Measurements from ENCODE around the gene GPR85. TPM values are rescaled to one million over a fixed set of nuclear protein-coding genes. Genes with fewer than 3 reads are reported as not detected.

GPR85 gene
- total RNA-seq, 1 donor from 2014 or later = not detected

DNA sequence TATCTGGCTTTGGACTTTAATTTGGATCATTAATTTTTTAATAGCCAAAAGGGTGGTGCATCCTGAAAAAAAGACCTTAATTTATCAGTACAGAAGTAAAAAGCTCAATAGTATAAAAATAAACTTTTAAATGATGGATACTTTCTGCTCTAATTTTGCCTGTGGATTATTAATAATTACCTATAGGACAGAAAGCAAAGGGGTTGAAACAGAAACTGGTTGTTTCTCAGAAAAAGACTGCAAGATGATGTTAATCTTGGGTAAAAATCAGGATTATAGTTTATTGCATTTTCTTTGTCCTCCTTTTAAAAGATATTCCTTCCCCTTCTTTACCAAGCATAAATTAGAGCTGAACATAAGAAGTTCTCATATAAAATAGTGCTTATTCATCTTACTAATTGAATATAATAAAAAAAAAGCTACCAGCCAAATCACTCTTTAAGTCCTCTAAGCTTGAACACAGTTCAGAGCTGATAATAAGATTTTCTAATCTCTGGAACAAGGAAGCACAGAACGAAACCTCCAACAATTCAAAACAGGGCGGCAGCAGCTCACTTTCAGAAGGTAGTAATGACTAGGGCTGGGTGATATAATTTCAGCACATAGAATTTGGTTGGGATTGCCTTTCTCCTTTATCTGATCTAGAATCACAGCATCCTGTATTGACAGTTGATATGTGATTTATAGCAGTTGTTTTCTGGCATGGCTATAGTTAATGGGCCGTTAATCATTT lies 8.1 kb upstream of the GPR85 start:
- H3K27me3 Mint-ChIP-seq = peaks cover 10% of the 10 kb centered on the region
- DNase-seq = no peak
- no peaks in the 10 kb centered on the region for H3K9me3 Mint-ChIP-seq
- no peak overlapping the region for H3K27ac Mint-ChIP-seq
- no peak overlapping the region for H3K4me3 Mint-ChIP-seq
- H3K4me1 Mint-ChIP-seq = no peaks in the 10 kb centered on the region
- no peaks in the 10 kb centered on the region for H3K36me3 Mint-ChIP-seq (ENCODE audit: low read depth)
- intact Hi-C loops (cut with micrococcal nuclease) = no loop called here

- H3K9me3 Mint-ChIP-seq = no peaks in the 10 kb centered on the region
- H3K27ac Mint-ChIP-seq = no peak overlapping the region
- DNase-seq = no peak
- no peaks in the 10 kb centered on the region for H3K36me3 Mint-ChIP-seq (ENCODE audit: low read depth)
- H3K4me1 Mint-ChIP-seq = no peaks in the 10 kb centered on the region
- no peak overlapping the region for H3K4me3 Mint-ChIP-seq
- intact Hi-C loops (cut with micrococcal nuclease) = no loop called here
- H3K27me3 Mint-ChIP-seq = peaks cover 11% of the 10 kb centered on the region
These were observed 6.9 kb upstream of the GPR85 start for GRCh38 chr7:113093561-113093960.

- no peaks in the 10 kb centered on the region for H3K9me3 Mint-ChIP-seq
- peaks cover 19% of the 10 kb centered on the region for H3K27me3 Mint-ChIP-seq
- no peaks in the 10 kb centered on the region for H3K36me3 Mint-ChIP-seq (ENCODE audit: low read depth)
- no peak for DNase-seq
- H3K4me1 Mint-ChIP-seq = no peaks in the 10 kb centered on the region
- H3K4me3 Mint-ChIP-seq = no peak overlapping the region
- intact Hi-C loops (cut with micrococcal nuclease) = no loop called here
- H3K27ac Mint-ChIP-seq = no peak overlapping the region
These were observed 6.1 kb upstream of the GPR85 start for GRCh38 chr7:113092762-113093161.

DNA sequence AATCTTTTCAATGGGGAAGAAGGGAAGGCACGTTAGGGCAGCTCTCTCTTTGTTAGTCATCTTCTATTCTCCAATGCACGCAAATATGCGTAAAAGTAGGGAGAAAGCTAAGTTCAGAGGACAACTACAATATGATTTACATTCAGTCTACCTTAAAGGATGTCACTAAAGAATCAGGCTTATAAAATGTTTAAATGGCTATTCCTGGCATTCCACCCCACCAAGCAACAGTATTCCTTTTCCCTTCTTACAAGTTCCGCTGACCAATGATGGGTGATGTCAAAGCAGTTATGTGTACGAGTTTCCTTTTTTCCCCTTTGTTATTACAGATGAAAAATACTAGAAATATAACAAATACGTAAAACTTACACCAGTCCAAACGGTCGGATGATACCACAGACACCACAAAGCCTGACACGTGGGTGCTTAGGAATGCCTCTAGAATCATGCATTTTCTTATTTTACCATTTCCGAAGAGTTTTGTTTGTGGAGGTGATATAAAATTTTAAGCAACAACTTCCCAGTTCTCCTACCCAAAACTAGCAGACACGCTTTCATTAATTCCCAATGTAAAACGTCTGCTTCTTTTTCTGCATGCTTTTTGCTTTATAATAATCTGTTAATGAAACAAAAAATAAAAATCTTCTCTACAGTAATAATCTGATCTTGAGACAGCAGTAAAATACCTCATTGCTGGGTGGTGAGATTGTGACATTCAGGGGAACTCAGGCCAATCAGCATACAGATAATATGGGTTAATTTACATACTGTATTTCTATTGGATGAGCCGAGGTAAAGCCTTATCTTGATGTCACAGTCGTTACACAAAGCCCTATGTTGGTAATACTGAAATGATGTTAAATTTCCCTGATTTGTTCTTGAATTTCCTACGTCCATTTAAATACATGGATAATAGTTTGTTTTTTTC lies 708 bp upstream of the GPR85 start:
- H3K27ac Mint-ChIP-seq = no peak overlapping the region
- intact Hi-C loops (cut with micrococcal nuclease) = no loop called here
- peaks cover 4% of the 10 kb centered on the region for H3K4me1 Mint-ChIP-seq
- H3K4me3 Mint-ChIP-seq = no peak overlapping the region
- no peaks in the 10 kb centered on the region for H3K36me3 Mint-ChIP-seq (ENCODE audit: low read depth)
- H3K27me3 Mint-ChIP-seq = peaks cover 41% of the 10 kb centered on the region
- DNase-seq = no peak
- no peaks in the 10 kb centered on the region for H3K9me3 Mint-ChIP-seq

DNA sequence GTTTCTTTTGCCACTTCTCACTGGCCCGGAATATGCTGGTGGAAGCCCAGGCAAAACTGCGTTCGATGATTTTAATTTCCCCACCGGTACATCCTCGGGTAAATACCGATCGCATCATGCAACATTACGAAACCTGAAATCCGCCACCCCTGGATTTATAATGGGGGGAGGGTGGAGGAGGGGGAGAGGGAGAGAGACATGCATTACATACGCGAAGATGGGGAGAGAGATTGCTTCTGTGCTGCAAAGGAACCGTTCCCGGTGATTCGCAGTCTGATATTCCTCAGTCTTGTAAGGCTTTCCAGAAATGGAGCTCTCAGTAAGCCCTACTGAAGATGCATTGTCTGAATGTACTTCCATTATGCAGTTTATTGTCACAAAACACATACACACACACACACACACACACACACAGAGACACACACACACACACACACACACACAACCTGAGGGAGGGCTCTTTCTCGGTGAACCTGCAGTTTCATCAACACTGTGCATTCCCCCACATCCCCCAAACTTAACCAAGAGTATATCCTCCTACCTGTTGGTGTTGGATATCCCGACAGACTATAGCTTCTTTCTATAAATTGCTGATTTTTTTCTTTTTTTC lies 741 bp downstream of the GPR85 start:
- H3K9me3 Mint-ChIP-seq = no peaks in the 10 kb centered on the region
- H3K4me3 Mint-ChIP-seq = peak overlapping the region; percentile 46
- peaks cover 43% of the 10 kb centered on the region for H3K27me3 Mint-ChIP-seq
- intact Hi-C loops (cut with micrococcal nuclease) = no loop called here
- H3K36me3 Mint-ChIP-seq (ENCODE audit: low read depth) = no peaks in the 10 kb centered on the region
- H3K27ac Mint-ChIP-seq = no peak overlapping the region
- DNase-seq = no peak
- peaks cover 4% of the 10 kb centered on the region for H3K4me1 Mint-ChIP-seq

DNA sequence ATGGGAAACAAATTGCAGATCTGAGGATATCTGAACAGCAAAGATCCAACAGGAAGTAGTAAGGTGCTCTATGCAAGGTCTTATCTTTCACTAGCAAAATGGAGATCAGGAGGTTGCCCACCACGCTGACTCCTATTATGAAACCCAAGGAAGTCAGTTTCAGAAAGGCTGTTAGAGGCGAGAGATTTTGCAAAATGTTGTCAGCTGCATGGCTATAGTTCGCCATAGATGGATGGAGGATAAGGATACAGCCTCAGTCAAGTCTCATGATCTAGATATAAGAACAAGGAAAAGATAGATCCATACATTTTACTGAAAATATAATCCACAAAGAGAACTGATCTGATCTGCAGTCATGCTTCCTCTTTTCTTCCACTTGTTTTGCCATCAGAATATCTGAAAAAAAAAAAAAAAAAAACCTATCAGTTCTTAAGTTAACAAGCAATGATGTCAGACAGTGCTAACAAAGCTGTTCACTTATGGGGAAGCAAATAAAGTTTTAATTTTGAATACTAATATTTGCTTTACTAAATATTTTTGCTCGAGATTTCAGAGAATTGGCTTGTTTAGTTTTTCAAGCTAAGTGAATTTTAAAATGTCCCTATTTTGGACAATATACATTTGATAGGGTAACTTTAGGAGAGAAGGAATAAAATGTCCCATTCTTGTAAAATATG lies 2.0 kb downstream of the GPR85 start:
- no peaks in the 10 kb centered on the region for H3K9me3 Mint-ChIP-seq
- intact Hi-C loops (cut with micrococcal nuclease) = no loop called here
- H3K27ac Mint-ChIP-seq = no peak overlapping the region
- peaks cover 41% of the 10 kb centered on the region for H3K27me3 Mint-ChIP-seq
- H3K36me3 Mint-ChIP-seq (ENCODE audit: low read depth) = no peaks in the 10 kb centered on the region
- peaks cover 4% of the 10 kb centered on the region for H3K4me1 Mint-ChIP-seq
- no peak overlapping the region for H3K4me3 Mint-ChIP-seq
- DNase-seq = no peak

- Mint-ChIP-seq H3K4me1 (peaks cover 4% of the 10 kb centered on the region), H3K27me3 (peaks cover 41% of the 10 kb centered on the region), H3K9me3 (no peaks in the 10 kb centered on the region), H3K36me3 (ENCODE audit: low read depth) (no peaks in the 10 kb centered on the region), H3K27ac (no peak overlapping the region), H3K4me3 (no peak overlapping the region)
- no peak for DNase-seq
- intact Hi-C loops (cut with micrococcal nuclease) = no loop called here
These were observed 2.7 kb downstream of the GPR85 start for GRCh38 chr7:113083816-113084495.

DNA sequence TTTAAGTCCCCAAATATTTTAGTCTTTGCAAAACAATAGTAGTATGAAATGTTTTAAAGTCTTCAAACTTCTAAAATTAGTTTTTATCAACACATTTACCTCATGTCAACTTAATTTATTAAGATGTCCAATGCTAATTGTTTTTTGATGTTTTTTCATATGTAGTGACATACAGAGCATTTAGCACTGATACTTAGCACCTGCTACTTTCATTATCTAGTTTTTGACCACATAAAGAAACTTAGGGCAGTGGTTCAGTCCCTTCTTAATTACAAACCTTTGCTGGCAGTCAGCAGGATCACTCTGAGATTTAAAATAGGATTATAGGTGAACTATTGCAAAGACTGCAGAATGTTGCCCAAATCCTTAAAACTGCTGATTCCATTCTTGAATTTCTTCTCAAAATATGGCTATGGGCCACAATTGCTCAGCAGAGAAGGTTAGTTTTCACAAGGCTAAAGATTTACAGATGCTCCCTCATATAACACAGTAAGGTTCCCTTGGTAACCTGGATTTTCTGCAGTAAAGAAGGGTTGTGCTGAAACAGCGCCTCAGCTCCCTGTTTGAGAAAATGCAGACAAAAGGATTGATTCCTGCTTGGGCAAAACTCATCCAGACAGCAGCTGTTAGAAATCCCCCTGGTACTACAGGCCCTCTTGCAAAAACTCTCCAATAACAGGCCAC lies 3.4 kb downstream of the GPR85 start:
- Mint-ChIP-seq H3K4me3 (no peak overlapping the region), H3K36me3 (ENCODE audit: low read depth) (no peaks in the 10 kb centered on the region), H3K9me3 (no peaks in the 10 kb centered on the region), H3K4me1 (peaks cover 4% of the 10 kb centered on the region), H3K27me3 (peaks cover 37% of the 10 kb centered on the region), H3K27ac (no peak overlapping the region)
- intact Hi-C loops (cut with micrococcal nuclease) = no loop called here
- DNase-seq = no peak

- intact Hi-C loops (cut with micrococcal nuclease) = no loop called here
- DNase-seq = no peak
- Mint-ChIP-seq H3K9me3 (no peaks in the 10 kb centered on the region), H3K36me3 (ENCODE audit: low read depth) (no peaks in the 10 kb centered on the region), H3K27ac (no peak overlapping the region), H3K4me1 (no peaks in the 10 kb centered on the region), H3K4me3 (no peak overlapping the region), H3K27me3 (peaks cover 5% of the 10 kb centered on the region)
These were observed 8.3 kb downstream of the GPR85 start for GRCh38 chr7:113078331-113078730.

DNA sequence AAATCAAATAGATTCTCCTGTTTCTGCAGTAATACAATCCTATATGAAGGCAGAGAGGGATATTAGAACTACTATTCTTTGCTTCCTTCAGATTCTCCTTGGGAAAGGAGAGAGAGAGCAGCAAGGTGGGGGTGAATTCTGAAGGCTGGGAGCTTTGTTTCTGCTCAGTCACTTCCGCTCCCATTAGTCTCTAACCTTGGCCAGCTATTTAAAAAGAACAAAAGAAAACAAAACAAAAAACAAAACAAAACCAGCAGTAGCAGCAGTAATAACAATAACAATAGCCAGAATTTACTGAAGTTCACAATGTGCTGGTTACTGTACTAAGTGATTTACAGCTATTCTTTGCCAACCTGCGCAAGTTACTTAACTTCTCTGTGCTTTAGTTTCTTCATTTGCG lies 9.9 kb downstream of the GPR85 start:
- no peaks in the 10 kb centered on the region for H3K36me3 Mint-ChIP-seq (ENCODE audit: low read depth)
- peaks cover 3% of the 10 kb centered on the region for H3K27me3 Mint-ChIP-seq
- no peaks in the 10 kb centered on the region for H3K4me1 Mint-ChIP-seq
- no peaks in the 10 kb centered on the region for H3K9me3 Mint-ChIP-seq
- intact Hi-C loops (cut with micrococcal nuclease) = no loop called here
- H3K27ac Mint-ChIP-seq = no peak overlapping the region
- DNase-seq = no peak
- no peak overlapping the region for H3K4me3 Mint-ChIP-seq

DNA sequence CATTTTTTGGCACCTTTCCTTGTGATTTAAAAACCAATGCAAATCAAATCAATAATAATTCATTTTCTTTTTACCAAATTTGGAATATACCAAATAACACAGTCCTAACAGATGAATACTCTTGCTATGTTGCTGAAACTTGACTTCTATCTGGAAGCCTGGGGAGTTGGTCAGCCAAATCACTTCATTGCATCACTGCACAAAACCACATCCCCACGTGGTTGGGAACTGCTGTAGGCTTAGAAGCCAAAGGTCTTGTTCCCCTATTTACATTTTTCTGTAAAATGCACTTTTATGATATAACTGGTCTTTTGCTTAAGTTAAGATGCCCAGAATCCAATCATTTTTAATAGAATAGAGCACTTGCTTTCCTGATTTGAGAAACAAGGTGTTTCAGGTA lies 15.2 kb downstream of the GPR85 start:
- no peaks in the 10 kb centered on the region for H3K9me3 Mint-ChIP-seq
- H3K27ac Mint-ChIP-seq = no peak overlapping the region
- peaks cover 8% of the 10 kb centered on the region for H3K27me3 Mint-ChIP-seq
- H3K4me1 Mint-ChIP-seq = no peaks in the 10 kb centered on the region
- no peak for DNase-seq
- intact Hi-C loops (cut with micrococcal nuclease) = no loop called here
- no peak overlapping the region for H3K4me3 Mint-ChIP-seq
- H3K36me3 Mint-ChIP-seq (ENCODE audit: low read depth) = no peaks in the 10 kb centered on the region

DNA sequence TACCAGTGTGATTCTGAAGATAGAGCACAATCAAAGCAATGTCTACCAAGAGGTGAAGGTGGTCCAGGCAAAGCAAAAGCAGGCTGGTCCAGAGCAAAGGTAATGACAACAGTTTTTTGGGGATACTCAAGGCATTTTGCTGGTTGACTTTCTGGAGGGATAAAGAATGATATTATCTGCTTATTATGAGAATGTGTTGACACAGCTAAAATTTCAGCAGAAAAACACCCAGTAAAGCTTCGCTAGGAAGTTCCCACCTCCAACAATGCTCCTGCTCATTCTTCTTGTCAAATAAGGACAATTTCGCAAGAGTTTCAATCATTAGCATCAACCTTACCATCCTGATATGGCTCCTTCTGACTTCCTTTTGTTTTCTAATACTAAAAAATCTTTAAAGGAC lies 24.1 kb downstream of the GPR85 start:
- no peak overlapping the region for H3K4me3 Mint-ChIP-seq
- H3K9me3 Mint-ChIP-seq = no peaks in the 10 kb centered on the region
- no peaks in the 10 kb centered on the region for H3K27me3 Mint-ChIP-seq
- H3K27ac Mint-ChIP-seq = no peak overlapping the region
- no peak for DNase-seq
- H3K4me1 Mint-ChIP-seq = no peaks in the 10 kb centered on the region
- intact Hi-C loops (cut with micrococcal nuclease) = no loop called here
- no peaks in the 10 kb centered on the region for H3K36me3 Mint-ChIP-seq (ENCODE audit: low read depth)

DNA sequence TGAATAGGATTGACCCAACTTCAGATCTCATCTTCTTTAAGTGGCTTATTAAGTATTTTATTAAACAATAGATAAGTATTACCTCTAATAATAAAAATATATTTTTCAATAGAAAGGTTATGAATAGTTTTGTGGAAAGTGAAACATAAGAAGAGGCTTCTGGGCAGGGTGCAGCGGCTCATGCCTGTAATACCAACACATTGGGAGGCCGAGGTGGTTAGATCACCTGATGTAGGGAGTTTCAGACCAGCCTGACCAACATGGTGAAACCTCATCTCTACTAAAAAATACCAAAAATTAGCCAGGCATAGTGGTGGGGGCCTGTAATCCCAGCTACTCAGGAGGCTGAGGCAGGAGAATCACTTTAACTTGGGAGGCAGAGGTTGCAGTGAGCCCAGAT lies 26.5 kb downstream of the GPR85 start:
- no peaks in the 10 kb centered on the region for H3K9me3 Mint-ChIP-seq
- H3K27ac Mint-ChIP-seq = no peak overlapping the region
- H3K4me1 Mint-ChIP-seq = no peaks in the 10 kb centered on the region
- H3K4me3 Mint-ChIP-seq = no peak overlapping the region
- intact Hi-C loops (cut with micrococcal nuclease) = no loop called here
- no peaks in the 10 kb centered on the region for H3K27me3 Mint-ChIP-seq
- H3K36me3 Mint-ChIP-seq (ENCODE audit: low read depth) = no peaks in the 10 kb centered on the region
- no peak for DNase-seq
